ENCODE data around the gene CD300LF. TPM values are rescaled to one million over a fixed set of nuclear protein-coding genes. Genes with fewer than 3 reads are reported as not detected.

Gene CD300LF
- total and polyA plus RNA-seq, 10 of the 15 experiments (the other 5 are each of a cell fraction or from before 2014, with no cell fraction given), result 0.15 TPM; not detected in 9

GRCh38 chr17:74742153-74742515 lies 29.4 kb upstream of the CD300LF start (continued):
- TF ChIP-seq NR2C2 (IDR thresholded peaks at IDR 0.05; ENCODE audit: borderline replicate concordance, control insufficient read depth, insufficient read length, low read depth) (no peak), SP1 (IDR thresholded peaks at IDR 0.05; ENCODE audit: low read depth, low read length) (peak; percentile 41), POLR2A (IDR thresholded peaks at IDR 0.05; ENCODE audit: low read depth, low read length) (0 out of 2 replicates have a peak, but pooled peaks have one; percentile 43), RUNX3 (IDR thresholded peaks at IDR 0.05; ENCODE audit: low read length) (peak; percentile 78), NR2F1 (conservative IDR thresholded peaks at IDR 0.05) (peak; percentile 39), KDM1A (IDR thresholded peaks at IDR 0.05; ENCODE audit: borderline replicate concordance) (no peak)

GRCh38 chr17:74740641-74741387 lies 28.1 kb upstream of the CD300LF start:
- peaks cover 54% of the 10 kb centered on the region for H3K4me1 ChIP-seq (ENCODE audit: control insufficient read depth, insufficient read depth, low read length)
- no peak for TF ChIP-seq PRDM15 (CRISPR knock-in tag; IDR thresholded peaks at IDR 0.05)
- TF ChIP-seq NFIC (IDR thresholded peaks at IDR 0.05; ENCODE audit: low read depth, low read length), result no peak
- no peak for TF ChIP-seq BCLAF1 (IDR thresholded peaks at IDR 0.05)
- no peak for TF ChIP-seq BMI1 (IDR thresholded peaks at IDR 0.05; ENCODE audit: borderline replicate concordance)
- TF ChIP-seq LARP7 (IDR thresholded peaks at IDR 0.05), result no peak
- TF ChIP-seq SUPT20H (IDR thresholded peaks at IDR 0.05; ENCODE audit: borderline replicate concordance, control insufficient read depth, low read depth, low read length), result no peak
- TF ChIP-seq CREB1 (IDR thresholded peaks at IDR 0.05; ENCODE audit: low read depth), result no peak
- no peak for TF ChIP-seq YBX1 (IDR thresholded peaks at IDR 0.05)
- TF ChIP-seq RUNX3 (IDR thresholded peaks at IDR 0.05; ENCODE audit: low read length), result no peak
- TF ChIP-seq MXI1 (IDR thresholded peaks at IDR 0.05; ENCODE audit: low read depth, low read length), result no peak
- TF ChIP-seq SRF (IDR thresholded peaks at IDR 0.05; ENCODE audit: low read depth in 2 of 2, low read length in 2 of 2), result no peak
- no peak for TF ChIP-seq IKZF2 (IDR thresholded peaks at IDR 0.05)

More at GRCh38 chr17:74740641-74741387, 28.1 kb upstream of the CD300LF start:
- in situ Hi-C loops (cut with MboI), result loop anchor here (5.0 kb wide), 1 partner anchor 126 kb away; no protein-coding TSS in a partner anchor
- Histone ChIP-seq H3K4me2 (ENCODE audit: control insufficient read depth, insufficient read depth) (no peak overlapping the region), H3K4me3 (no peak overlapping the region), H3K79me2 (ENCODE audit: control insufficient read depth, insufficient read depth, low read length) (no peaks in the 10 kb centered on the region), H3K9ac (ENCODE audit: control insufficient read depth, insufficient read depth, low read length) (no peak overlapping the region), H3K27ac (ENCODE audit: control insufficient read depth, insufficient read depth) (no peak overlapping the region), H3K36me3 (ENCODE audit: control insufficient read depth in 2 of 2, insufficient read depth in 2 of 2, low read length in 1 of 2) (no peaks in the 10 kb centered on the region), H2AFZ (ENCODE audit: control insufficient read depth, low read depth, low read length) (no peak overlapping the region), H3K27me3 (replicated peaks in 1 of 2; ENCODE audit: control insufficient read depth in 2 of 2, insufficient read depth in 2 of 2, low read length in 1 of 2) (no peaks in the 10 kb centered on the region), H4K20me1 (ENCODE audit: control insufficient read depth, insufficient read depth) (no peaks in the 10 kb centered on the region), H3K9me3 (replicated peaks; ENCODE audit: control insufficient read depth, insufficient read depth, low read length) (no peaks in the 10 kb centered on the region)
- no peak for FAIRE-seq
- no TSS peak for BruUV-seq (replicated peaks)
- RAD21 ChIA-PET (ENCODE audit: unreplicated experiment), result interaction anchor here (1.7 kb wide), 1 partner anchor 83 kb away, joined by 18 read pairs; no protein-coding TSS in a partner anchor
- intact Hi-C loops (cut with micrococcal nuclease; ENCODE audit: unreplicated experiment), result no loop called here
- 98% methylated on average over 17 of the region's 17 CpGs for WGBS (ENCODE audit: insufficient coverage, insufficient replicate concordance, low lambda C conversion rate, missing lambda C conversion rate)
- SMC1A ChIA-PET (ENCODE audit: uncharacterized antibody, unreplicated experiment), result interaction anchor here (0.8 to 2.0 kb wide), 4 partner anchors 33 to 147 kb away, joined by 3 to 13 read pairs (median 7); no protein-coding TSS in a partner anchor
- DNase-seq (ENCODE audit: low read depth, low spot score), result no peak
- ATAC-seq, result no peak
- CTCF ChIA-PET, result interaction anchor here (0.8 to 2.8 kb wide), 7 partner anchors 19 to 221 kb away, joined by 3 to 41 read pairs (median 10); no protein-coding TSS in a partner anchor
- POLR2A ChIA-PET, result no interaction called here
